ENCODE measurements around the gene AARS2.

Gene AARS2

GRCh38 chr6:44298055-44298803 is 14.9 kb downstream of the AARS2 start:
- no peak for DNase-seq

GRCh38 chr6:44297063-44298038 is 15.8 kb downstream of the AARS2 start:
- no peak for DNase-seq

- DNase-seq, result no peak
Observed at GRCh38 chr6:44294832-44295791, 18.0 kb downstream of the AARS2 start.

GRCh38 chr6:44292661-44293365 is 20.3 kb downstream of the AARS2 start:
- DNase-seq, result no peak

GRCh38 chr6:44291841-44292240 is 21.3 kb downstream of the AARS2 start:
- DNase-seq, result no peak

- no peak for DNase-seq
Observed at GRCh38 chr6:44289726-44290260, 23.4 kb downstream of the AARS2 start.

GRCh38 chr6:44286747-44287146 is 26.4 kb downstream of the AARS2 start:
- DNase-seq, result no peak

GRCh38 chr6:44286285-44286565 is 26.9 kb downstream of the AARS2 start:
- no peak for DNase-seq

GRCh38 chr6:44285552-44286284 is 27.4 kb downstream of the AARS2 start:
- no peak for DNase-seq

- no peak for DNase-seq
Observed at GRCh38 chr6:44284867-44285266, 28.3 kb downstream of the AARS2 start.

- no peak for DNase-seq
Observed at GRCh38 chr6:44284121-44284520, 29.0 kb downstream of the AARS2 start.

- no peak for DNase-seq
Observed at GRCh38 chr6:44278774-44279697, 34.1 kb downstream of the AARS2 start.

GRCh38 chr6:44278315-44278714 is 34.8 kb downstream of the AARS2 start:
- DNase-seq, result no peak

GRCh38 chr6:44277763-44278162 is 35.4 kb downstream of the AARS2 start:
- no peak for DNase-seq

- no peak for DNase-seq
Observed at GRCh38 chr6:44276667-44277640, 36.2 kb downstream of the AARS2 start.

GRCh38 chr6:44275749-44276648 is 37.1 kb downstream of the AARS2 start:
- DNase-seq, result no peak

- no peak for DNase-seq
Observed at GRCh38 chr6:44275271-44275748, 37.8 kb downstream of the AARS2 start.

GRCh38 chr6:44273617-44274016 is 39.5 kb downstream of the AARS2 start:
- DNase-seq, result no peak
